Cardiac muscle cell (in vitro differentiated cells and primary cell): ENCODE data around the gene TUBAL3. TPM values are rescaled to one million over a fixed set of nuclear protein-coding genes. Genes with fewer than 3 reads are reported as not detected.

Experiments
- DNase-seq, 2 donors: peaks; one replicate each; pipeline versions ENCODE4 v3.0.0 to v3.0.0-alpha.2; 2010 to 2017; ENCODE audit warnings: low read depth in 1 of 2, low spot score in 1 of 2
- H3K27ac ChIP-seq: fragments of 200-600 bp; sonication (generic); 2 replicates; pipeline ENCODE4 v1.5.1; 2016
- H3K27me3 ChIP-seq: fragments of 200-600 bp; sonication (generic); 2 replicates; pipeline ENCODE4 v1.6.0; 2016; ENCODE audit warnings: control low read depth
- H3K36me3 ChIP-seq: fragments of 200-600 bp; sonication (generic); 2 replicates; pipeline ENCODE4 v1.5.1; 2016; ENCODE audit warnings: control low read depth
- H3K4me1 ChIP-seq: fragments of 200-600 bp; sonication (generic); 2 replicates; pipeline ENCODE4 v1.8.1; 2017; ENCODE audit warnings: low read depth, mild to moderate bottlenecking, mixed run types
- H3K4me3 ChIP-seq: fragments of 200-600 bp; sonication (generic); 2 replicates; pipeline ENCODE4 v1.5.1; 2016; ENCODE audit warnings: mild to moderate bottlenecking
- H3K9me3 ChIP-seq: fragments of 200-600 bp; sonication (generic); 2 replicates; pipeline ENCODE4 v1.5.1; 2017; ENCODE audit warnings: low read depth, mild to moderate bottlenecking, control low read depth
- CTCF ChIP-seq: IDR thresholded peaks from 2 replicates; pipeline ENCODE4 v1.5.1; 2012; ENCODE audit warnings: low read depth, mild to moderate bottlenecking, low read length
- polyA plus RNA-seq: library from polyadenylated mRNA; unstranded; fragments of >200 nt; fragmentation: Nextera tagmentation; extraction: Ambion mirVana; gene quantifications from 2 replicates; pipeline ENCODE4 v1.2.1, GENCODE V29; 2016
- total RNA-seq: library from RNA; depleted of rRNA; stranded (reverse); fragments of >200 nt; gene quantifications from 2 replicates; pipeline ENCODE4 v1.2.3, GENCODE V29; 2016

Gene TUBAL3
- total and polyA plus RNA-seq, 2 experiments from 2014 or later = not detected

DNA sequence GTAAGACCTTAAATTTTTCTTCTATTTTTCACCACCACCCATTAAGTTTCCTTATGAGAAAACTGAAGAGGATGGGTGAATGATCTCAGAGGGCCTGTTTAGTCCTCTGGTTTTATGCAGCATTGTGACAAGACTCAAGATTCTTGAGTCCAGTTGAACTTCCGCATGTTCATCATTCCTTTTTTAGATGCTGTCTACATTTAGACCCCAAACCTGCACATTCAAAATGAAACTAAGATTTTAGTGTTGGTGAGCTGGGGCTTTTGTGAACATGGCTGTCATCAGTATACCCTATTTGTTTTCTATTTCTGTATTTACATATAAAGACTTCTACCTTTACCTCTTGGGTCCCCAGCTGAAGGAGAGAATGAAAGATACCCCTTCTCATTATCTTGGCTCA lies 38.8 kb upstream of the TUBAL3 start:
- Histone ChIP-seq H3K4me1 (peaks cover 27% of the 10 kb centered on the region), H3K4me3 (no peak overlapping the region), H3K9me3 (no peaks in the 10 kb centered on the region)

DNA sequence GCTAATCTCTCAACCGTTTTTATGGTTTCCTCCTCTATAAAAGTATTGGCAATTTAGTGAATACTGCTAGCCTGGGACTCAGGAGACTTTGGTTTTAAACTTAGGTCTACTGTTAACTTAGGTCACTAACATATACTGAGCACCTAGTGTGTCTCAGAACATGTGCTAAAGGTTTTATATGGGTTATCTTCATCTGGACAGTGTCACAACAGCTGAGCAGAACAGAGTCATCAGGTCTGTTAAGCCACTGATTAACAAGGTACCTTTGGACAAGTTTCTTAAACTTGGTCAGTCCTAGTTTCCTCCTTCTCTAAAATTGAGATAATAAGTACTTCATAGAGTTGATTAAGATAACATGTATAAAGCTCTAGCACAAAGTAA lies 38.4 kb upstream of the TUBAL3 start:
- Histone ChIP-seq H3K9me3 (no peaks in the 10 kb centered on the region), H3K36me3 (no peaks in the 10 kb centered on the region), H3K27ac (no peak overlapping the region), H3K4me3 (no peak overlapping the region), H3K4me1 (peaks cover 27% of the 10 kb centered on the region), H3K27me3 (no peaks in the 10 kb centered on the region)
- TF ChIP-seq CTCF = no peak
- DNase-seq = no peak

More for the DNA sequence above, 38.8 kb upstream of the TUBAL3 start:
- Histone ChIP-seq H3K27me3 (no peaks in the 10 kb centered on the region), H3K36me3 (no peaks in the 10 kb centered on the region), H3K27ac (no peak overlapping the region)
- no peak for DNase-seq
- TF ChIP-seq CTCF = no peak

GRCh38 chr10:5442065-5442989 lies 37.7 kb upstream of the TUBAL3 start:
- no peaks in the 10 kb centered on the region for H3K27me3 ChIP-seq
- H3K9me3 ChIP-seq = no peaks in the 10 kb centered on the region
- no peak overlapping the region for H3K4me3 ChIP-seq
- peak; percentile 50 to 67 for DNase-seq
- H3K27ac ChIP-seq = no peak overlapping the region
- H3K36me3 ChIP-seq = no peaks in the 10 kb centered on the region
- H3K4me1 ChIP-seq = peaks cover 27% of the 10 kb centered on the region
- peak; percentile 61 for TF ChIP-seq CTCF

DNA sequence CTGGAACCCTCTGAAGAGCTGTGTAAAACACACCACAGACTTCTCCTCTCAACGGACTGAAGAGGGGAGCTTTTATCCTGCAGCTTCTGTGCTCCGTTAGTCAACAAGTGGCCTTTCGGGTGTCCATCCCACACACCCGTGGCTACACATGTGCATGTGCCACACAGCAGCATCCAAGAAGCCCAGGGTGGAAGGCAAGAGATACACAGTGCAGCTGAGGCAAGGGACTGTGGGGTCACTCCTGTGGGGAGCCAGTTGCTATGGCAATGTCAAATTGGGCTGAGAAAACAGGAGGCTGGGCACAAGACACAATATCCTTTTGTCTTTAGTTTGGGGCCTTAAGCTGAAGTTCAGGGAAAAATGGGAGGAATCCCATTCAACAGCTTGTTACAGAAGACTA lies 36.5 kb upstream of the TUBAL3 start:
- no peak for DNase-seq
- H3K4me3 ChIP-seq = no peak overlapping the region
- no peaks in the 10 kb centered on the region for H3K27me3 ChIP-seq
- H3K9me3 ChIP-seq = no peaks in the 10 kb centered on the region
- no peaks in the 10 kb centered on the region for H3K36me3 ChIP-seq
- peaks cover 25% of the 10 kb centered on the region for H3K4me1 ChIP-seq
- no peak for TF ChIP-seq CTCF
- H3K27ac ChIP-seq = no peak overlapping the region

DNA sequence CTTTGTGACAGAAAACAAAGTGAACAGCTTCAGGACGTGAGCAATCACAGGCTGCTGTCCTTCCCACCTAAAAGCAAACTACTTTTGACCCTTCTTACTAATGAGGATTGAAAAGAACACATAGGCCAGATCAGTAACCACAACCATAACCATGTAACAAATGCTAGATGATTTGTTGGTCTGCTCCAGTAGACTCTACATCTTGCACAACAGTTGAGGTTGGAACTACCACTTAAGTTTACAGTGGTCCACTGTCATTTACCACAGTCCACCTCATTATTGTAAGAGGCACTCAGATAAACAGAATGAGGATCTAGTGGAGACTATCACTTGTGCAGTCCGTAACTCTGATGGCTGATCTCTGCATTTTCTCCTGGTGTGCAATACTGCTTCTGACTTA lies 35.6 kb upstream of the TUBAL3 start:
- DNase-seq = no peak
- H3K9me3 ChIP-seq = no peaks in the 10 kb centered on the region
- H3K36me3 ChIP-seq = no peaks in the 10 kb centered on the region
- H3K4me1 ChIP-seq = peaks cover 16% of the 10 kb centered on the region
- no peaks in the 10 kb centered on the region for H3K27me3 ChIP-seq
- TF ChIP-seq CTCF = no peak
- no peak overlapping the region for H3K4me3 ChIP-seq
- H3K27ac ChIP-seq = no peak overlapping the region
